ENCODE measurements around the gene CDHR3.

Gene CDHR3

GRCh38 chr7:106016331-106016730 lies 53.3 kb downstream of the CDHR3 start:
- H3K27ac ChIP-seq (replicated peaks; ENCODE audit: low read length), result no peak overlapping the region
- no peak overlapping the region for H3K9ac ChIP-seq (ENCODE audit: low read depth, low read length, poor library complexity)
- no peak overlapping the region for H3K23ac ChIP-seq (ENCODE audit: low read depth, low read length, poor library complexity)
- H2AFZ ChIP-seq (ENCODE audit: low read length), result peak overlapping the region; percentile 43
- H3K4me2 ChIP-seq (ENCODE audit: insufficient read depth, low read length, poor library complexity, severe bottlenecking), result no peak overlapping the region
- WGBS, 2 donors (ENCODE audit: extremely low coverage in 2 of 2, insufficient read length in 2 of 2, insufficient replicate concordance in 1 of 2), result no CpG with 5 or more reads among the region's 3 CpGs
- H2BK15ac ChIP-seq (ENCODE audit: low read length), result no peak overlapping the region
- no peak overlapping the region for H2BK5ac ChIP-seq (ENCODE audit: low read length)
- H3K4me1 ChIP-seq (ENCODE audit: control insufficient read depth in 2 of 2, insufficient read depth in 1 of 2, low read depth in 1 of 2, low read length in 2 of 2), result peaks cover 5 to 10% of the 10 kb centered on the region in 2 donors
- H3K79me1 ChIP-seq (ENCODE audit: low read depth, low read length), result no peaks in the 10 kb centered on the region
- no peaks in the 10 kb centered on the region for H3K36me3 ChIP-seq (replicated peaks in 1 of 2; ENCODE audit: control insufficient read depth in 2 of 2, insufficient read depth in 2 of 2, low read length in 2 of 2)
- no peak overlapping the region for H2BK120ac ChIP-seq (ENCODE audit: low read depth, low read length)
- H4K8ac ChIP-seq (ENCODE audit: low read depth, low read length), result no peak overlapping the region
- no peak overlapping the region for H3K18ac ChIP-seq (ENCODE audit: low read length)
- no peak overlapping the region for H4K91ac ChIP-seq (ENCODE audit: low read depth, low read length, poor library complexity)
- H3K4me3 ChIP-seq (ENCODE audit: low read length in 2 of 2), result no peak overlapping the region
- H3K4ac ChIP-seq (ENCODE audit: low read length), result no peak overlapping the region
- no peak for DNase-seq (ENCODE audit: low spot score)
- no peaks in the 10 kb centered on the region for H3K27me3 ChIP-seq (ENCODE audit: control insufficient read depth in 3 of 3, insufficient read depth in 3 of 3, low read depth in 1 of 3, low read length in 3 of 3)
- H2BK12ac ChIP-seq (ENCODE audit: low read length), result no peak overlapping the region
- H3K9me3 ChIP-seq (replicated peaks in 1 of 2; ENCODE audit: control insufficient read depth in 2 of 2, insufficient read depth in 1 of 2, low read depth in 1 of 2, low read length in 2 of 2), result no peaks in the 10 kb centered on the region
- H3K14ac ChIP-seq (ENCODE audit: low read length), result no peak overlapping the region
- no peak overlapping the region for H2AK5ac ChIP-seq (ENCODE audit: low read depth, low read length)

- Histone ChIP-seq H2BK12ac (ENCODE audit: low read length) (no peak overlapping the region), H2BK5ac (ENCODE audit: low read length) (no peak overlapping the region), H3K4ac (ENCODE audit: low read length) (no peak overlapping the region), H3K4me3 (ENCODE audit: low read length in 2 of 2) (no peak overlapping the region), H4K8ac (ENCODE audit: low read depth, low read length) (no peak overlapping the region), H2AK5ac (ENCODE audit: low read depth, low read length) (no peak overlapping the region), H3K27me3 (ENCODE audit: control insufficient read depth in 3 of 3, insufficient read depth in 3 of 3, low read depth in 1 of 3, low read length in 3 of 3) (no peaks in the 10 kb centered on the region), H3K4me2 (ENCODE audit: insufficient read depth, low read length, poor library complexity, severe bottlenecking) (no peak overlapping the region), H2BK120ac (ENCODE audit: low read depth, low read length) (no peak overlapping the region), H2BK15ac (ENCODE audit: low read length) (no peak overlapping the region), H3K9me3 (replicated peaks in 1 of 2; ENCODE audit: control insufficient read depth in 2 of 2, insufficient read depth in 1 of 2, low read depth in 1 of 2, low read length in 2 of 2) (no peaks in the 10 kb centered on the region), H3K14ac (ENCODE audit: low read length) (no peak overlapping the region), H3K36me3 (replicated peaks in 1 of 2; ENCODE audit: control insufficient read depth in 2 of 2, insufficient read depth in 2 of 2, low read length in 2 of 2) (no peaks in the 10 kb centered on the region), H3K27ac (replicated peaks; ENCODE audit: low read length) (no peak overlapping the region), H3K79me1 (ENCODE audit: low read depth, low read length) (no peaks in the 10 kb centered on the region), H3K9ac (ENCODE audit: low read depth, low read length, poor library complexity) (no peak overlapping the region), H3K23ac (ENCODE audit: low read depth, low read length, poor library complexity) (no peak overlapping the region), H3K4me1 (ENCODE audit: control insufficient read depth in 2 of 2, insufficient read depth in 1 of 2, low read depth in 1 of 2, low read length in 2 of 2) (peaks cover 6 to 12% of the 10 kb centered on the region in 2 donors), H3K18ac (ENCODE audit: low read length) (no peak overlapping the region), H2AFZ (ENCODE audit: low read length) (no peak overlapping the region), H4K91ac (ENCODE audit: low read depth, low read length, poor library complexity) (no peak overlapping the region)
- WGBS, 2 donors (ENCODE audit: extremely low coverage in 2 of 2, insufficient read length in 2 of 2, insufficient replicate concordance in 1 of 2), result no CpG with 5 or more reads among the region's 4 CpGs
- no peak for DNase-seq (ENCODE audit: low spot score)
Measured at GRCh38 chr7:106017657-106018056, 54.6 kb downstream of the CDHR3 start.

GRCh38 chr7:106018566-106019469 lies 55.8 kb downstream of the CDHR3 start:
- Histone ChIP-seq H3K4me3 (ENCODE audit: low read length in 2 of 2) (no peak overlapping the region), H3K9me3 (replicated peaks in 1 of 2; ENCODE audit: control insufficient read depth in 2 of 2, insufficient read depth in 1 of 2, low read depth in 1 of 2, low read length in 2 of 2) (no peaks in the 10 kb centered on the region), H4K8ac (ENCODE audit: low read depth, low read length) (no peak overlapping the region), H3K27ac (replicated peaks; ENCODE audit: low read length) (no peak overlapping the region), H2AFZ (ENCODE audit: low read length) (no peak overlapping the region), H3K4me2 (ENCODE audit: insufficient read depth, low read length, poor library complexity, severe bottlenecking) (no peak overlapping the region), H3K9ac (ENCODE audit: low read depth, low read length, poor library complexity) (no peak overlapping the region), H3K18ac (ENCODE audit: low read length) (no peak overlapping the region), H2BK12ac (ENCODE audit: low read length) (no peak overlapping the region), H2BK15ac (ENCODE audit: low read length) (no peak overlapping the region), H3K23ac (ENCODE audit: low read depth, low read length, poor library complexity) (no peak overlapping the region), H3K79me1 (ENCODE audit: low read depth, low read length) (no peaks in the 10 kb centered on the region), H3K27me3 (ENCODE audit: control insufficient read depth in 3 of 3, insufficient read depth in 3 of 3, low read depth in 1 of 3, low read length in 3 of 3) (no peaks in the 10 kb centered on the region), H2AK5ac (ENCODE audit: low read depth, low read length) (no peak overlapping the region), H3K4me1 (ENCODE audit: control insufficient read depth in 2 of 2, insufficient read depth in 1 of 2, low read depth in 1 of 2, low read length in 2 of 2) (peaks cover 6 to 12% of the 10 kb centered on the region in 2 donors), H3K14ac (ENCODE audit: low read length) (no peak overlapping the region), H3K36me3 (replicated peaks in 1 of 2; ENCODE audit: control insufficient read depth in 2 of 2, insufficient read depth in 2 of 2, low read length in 2 of 2) (no peaks in the 10 kb centered on the region), H2BK120ac (ENCODE audit: low read depth, low read length) (no peak overlapping the region), H3K4ac (ENCODE audit: low read length) (no peak overlapping the region), H2BK5ac (ENCODE audit: low read length) (no peak overlapping the region), H4K91ac (ENCODE audit: low read depth, low read length, poor library complexity) (no peak overlapping the region)
- no peak for DNase-seq (ENCODE audit: low spot score)
- no CpG with 5 or more reads among the region's 14 CpGs for WGBS, 2 donors (ENCODE audit: extremely low coverage in 2 of 2, insufficient read length in 2 of 2, insufficient replicate concordance in 1 of 2)

GRCh38 chr7:106019470-106019820 lies 56.4 kb downstream of the CDHR3 start:
- Histone ChIP-seq H3K4me2 (ENCODE audit: insufficient read depth, low read length, poor library complexity, severe bottlenecking) (no peak overlapping the region), H3K27ac (replicated peaks; ENCODE audit: low read length) (no peak overlapping the region)
- no CpG with 5 or more reads among the region's 2 CpGs for WGBS, 2 donors (ENCODE audit: extremely low coverage in 2 of 2, insufficient read length in 2 of 2, insufficient replicate concordance in 1 of 2)

More at GRCh38 chr7:106019470-106019820, 56.4 kb downstream of the CDHR3 start:
- Histone ChIP-seq H3K23ac (ENCODE audit: low read depth, low read length, poor library complexity) (no peak overlapping the region), H2BK5ac (ENCODE audit: low read length) (no peak overlapping the region), H4K91ac (ENCODE audit: low read depth, low read length, poor library complexity) (no peak overlapping the region), H3K79me1 (ENCODE audit: low read depth, low read length) (no peaks in the 10 kb centered on the region), H3K9ac (ENCODE audit: low read depth, low read length, poor library complexity) (no peak overlapping the region), H3K4ac (ENCODE audit: low read length) (no peak overlapping the region), H3K27me3 (ENCODE audit: control insufficient read depth in 3 of 3, insufficient read depth in 3 of 3, low read depth in 1 of 3, low read length in 3 of 3) (no peaks in the 10 kb centered on the region), H3K14ac (ENCODE audit: low read length) (no peak overlapping the region), H3K4me1 (ENCODE audit: control insufficient read depth in 2 of 2, insufficient read depth in 1 of 2, low read depth in 1 of 2, low read length in 2 of 2) (peaks cover 6 to 12% of the 10 kb centered on the region in 2 donors), H4K8ac (ENCODE audit: low read depth, low read length) (no peak overlapping the region), H3K9me3 (replicated peaks in 1 of 2; ENCODE audit: control insufficient read depth in 2 of 2, insufficient read depth in 1 of 2, low read depth in 1 of 2, low read length in 2 of 2) (no peaks in the 10 kb centered on the region), H2BK15ac (ENCODE audit: low read length) (no peak overlapping the region), H3K4me3 (ENCODE audit: low read length in 2 of 2) (no peak overlapping the region), H2BK120ac (ENCODE audit: low read depth, low read length) (no peak overlapping the region), H2BK12ac (ENCODE audit: low read length) (no peak overlapping the region), H3K18ac (ENCODE audit: low read length) (no peak overlapping the region), H2AFZ (ENCODE audit: low read length) (no peak overlapping the region), H3K36me3 (replicated peaks in 1 of 2; ENCODE audit: control insufficient read depth in 2 of 2, insufficient read depth in 2 of 2, low read length in 2 of 2) (no peaks in the 10 kb centered on the region), H2AK5ac (ENCODE audit: low read depth, low read length) (no peak overlapping the region)
- no peak for DNase-seq (ENCODE audit: low spot score)
